Amniotic stem cell (primary cell): ENCODE data around the gene HACL1.
A peak's percentile ranks its signal among the peaks of the same experiment; 100 is the strongest.
"Not testable (repeated sequence)": the region's sequence is repeated elsewhere in the genome, so short reads cannot be mapped to it uniquely, and the experiment has no call there.

Source experiments
- DNase-seq: peaks from one replicate; lab custom pipeline; 2025; lab: John Stamatoyannopoulos, UW

Gene HACL1

DNA sequence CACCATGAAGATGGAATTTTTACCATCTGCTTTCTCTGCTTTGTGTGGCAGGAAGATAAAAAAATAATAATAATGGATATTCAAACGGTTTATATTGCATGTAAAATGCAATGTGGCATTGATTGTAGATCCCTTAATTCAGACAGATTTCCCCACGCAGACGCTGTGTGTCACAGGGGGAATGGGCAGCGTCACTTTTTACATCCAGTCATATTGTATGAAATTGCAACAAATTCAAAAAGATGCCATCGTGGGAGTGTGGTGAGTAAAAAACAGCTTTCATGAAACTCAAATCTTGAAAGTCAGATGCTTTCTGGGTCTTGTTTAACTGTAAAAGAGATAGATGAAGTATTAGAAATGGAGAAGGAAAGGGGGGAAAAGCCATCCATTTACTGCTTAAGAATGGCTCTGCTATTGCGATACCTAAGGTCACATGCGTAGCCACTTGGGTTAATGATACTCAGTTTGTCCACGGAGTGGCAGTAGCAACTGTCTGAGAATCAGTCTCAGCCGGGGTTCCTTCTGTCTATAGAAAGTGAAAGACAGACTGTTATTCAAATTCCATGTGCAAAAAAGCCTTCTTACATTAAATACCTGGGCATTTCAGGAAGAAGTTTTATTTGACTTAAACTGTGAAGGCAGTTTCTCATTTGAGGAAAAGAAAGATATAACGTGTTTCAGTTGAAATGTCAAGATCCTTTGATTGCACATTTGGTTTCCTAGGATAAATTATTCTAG lies 28.7 kb upstream of the HACL1 start:
- DNase-seq, result peak; percentile 89

- DNase-seq, result no peak
Observed at GRCh38 chr3:15628967-15629366, 27.6 kb upstream of the HACL1 start.

DNA sequence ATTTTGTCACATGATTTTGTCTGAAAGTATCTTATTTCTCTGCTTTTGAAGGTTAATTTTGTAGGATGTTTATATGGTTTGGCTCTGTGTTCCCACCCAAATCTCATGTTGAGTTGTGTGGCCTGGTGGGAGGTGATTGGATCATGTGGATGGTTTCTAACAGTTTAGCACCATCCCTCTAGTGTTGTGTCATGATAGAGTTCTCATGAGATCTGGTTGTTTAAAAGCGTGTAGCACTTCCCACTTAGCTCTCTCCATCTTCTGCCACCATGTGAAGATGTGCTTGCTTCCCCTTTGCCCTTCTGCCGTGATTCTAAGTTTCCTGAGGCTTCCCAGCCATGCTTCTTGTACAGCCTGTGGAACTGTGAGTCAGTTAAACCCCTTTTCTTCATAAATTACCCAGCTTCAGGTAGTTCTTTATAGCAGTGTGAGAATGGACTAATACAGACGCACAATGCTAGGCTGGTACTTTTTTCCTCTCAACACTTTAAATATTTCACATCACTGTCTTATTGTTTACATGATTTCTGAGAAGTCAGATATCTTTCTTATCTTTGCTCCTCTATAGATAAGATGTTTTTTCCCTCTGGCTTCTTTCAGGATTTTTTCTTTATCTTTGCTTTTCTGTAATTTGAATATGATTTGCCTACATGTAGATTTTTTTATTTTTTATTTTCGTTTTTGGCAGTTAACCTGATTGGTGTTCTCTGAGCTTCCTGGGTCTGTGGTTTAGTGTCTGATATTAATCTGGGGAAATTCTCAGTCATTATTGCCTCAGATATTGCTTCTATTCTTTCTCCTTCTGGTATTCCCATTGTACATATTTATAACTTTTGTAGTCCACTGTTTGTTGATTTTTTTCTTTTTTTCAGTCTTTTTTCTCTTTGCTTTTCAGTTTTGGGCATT lies 22.4 kb upstream of the HACL1 start:
- DNase-seq, result no peak

- not testable (repeated sequence) for DNase-seq
Observed at GRCh38 chr3:15619659-15620464, 18.5 kb upstream of the HACL1 start.

DNA sequence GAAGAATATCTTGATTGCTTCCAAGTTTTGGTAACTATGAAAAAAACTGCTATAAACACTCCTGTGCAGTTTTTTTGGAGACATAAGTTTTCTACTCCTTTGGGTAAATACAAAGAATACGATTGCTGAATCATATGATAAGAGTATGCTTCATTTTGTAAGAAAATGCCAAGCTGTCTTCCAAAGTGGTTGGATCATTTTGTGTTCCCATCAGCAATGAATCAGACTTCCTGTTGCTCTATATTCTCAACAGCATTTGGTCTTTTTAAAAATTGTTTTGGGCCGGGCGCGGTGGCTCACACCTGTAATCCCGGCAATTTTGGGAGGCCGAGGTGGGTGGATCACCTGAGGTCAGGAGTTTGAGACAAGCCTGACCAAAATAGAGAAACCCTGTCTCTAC lies 14.7 kb upstream of the HACL1 start:
- no peak for DNase-seq

DNA sequence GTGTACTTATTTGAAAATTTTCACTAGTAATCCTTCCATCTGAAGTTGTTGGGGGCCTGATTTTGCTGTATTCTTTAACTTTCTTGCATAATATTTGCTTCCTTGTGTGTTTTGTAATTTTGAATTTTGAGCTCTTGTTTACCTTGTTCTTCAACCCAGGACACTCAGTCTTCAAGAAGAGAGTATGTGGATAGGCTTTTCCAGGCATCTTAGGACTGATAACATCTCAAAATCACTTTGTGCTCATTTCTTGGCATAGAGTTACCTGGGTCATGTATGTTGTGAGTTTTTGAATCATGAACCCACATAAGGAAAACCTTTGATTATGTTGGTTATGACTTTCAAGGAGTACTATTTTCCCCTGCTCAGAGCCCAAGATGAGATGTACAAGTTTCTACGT lies 13.6 kb upstream of the HACL1 start:
- no peak for DNase-seq

- no peak for DNase-seq
Observed at GRCh38 chr3:15612001-15612400, 10.6 kb upstream of the HACL1 start.

DNA sequence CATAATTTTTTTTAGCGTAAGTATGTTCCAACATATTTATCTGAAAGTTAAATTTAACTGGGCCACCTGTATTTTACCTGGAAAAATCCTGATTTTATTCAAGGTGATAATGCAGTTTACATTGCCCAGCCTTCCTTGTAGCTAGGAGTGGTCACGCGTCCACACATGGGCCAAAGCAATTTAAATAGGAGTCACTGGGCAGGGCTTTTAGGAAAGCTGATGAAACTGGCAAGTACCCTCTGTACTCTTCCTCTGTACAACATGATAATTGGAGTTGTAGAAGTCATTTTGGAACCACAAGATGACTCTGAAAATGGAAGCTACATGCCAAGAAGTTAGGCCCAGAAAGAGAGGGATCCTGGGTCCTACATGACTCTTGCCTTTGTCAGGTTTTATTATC lies 9.6 kb upstream of the HACL1 start:
- no peak for DNase-seq

GRCh38 chr3:15610082-15610759 lies 8.9 kb upstream of the HACL1 start:
- no peak for DNase-seq

DNA sequence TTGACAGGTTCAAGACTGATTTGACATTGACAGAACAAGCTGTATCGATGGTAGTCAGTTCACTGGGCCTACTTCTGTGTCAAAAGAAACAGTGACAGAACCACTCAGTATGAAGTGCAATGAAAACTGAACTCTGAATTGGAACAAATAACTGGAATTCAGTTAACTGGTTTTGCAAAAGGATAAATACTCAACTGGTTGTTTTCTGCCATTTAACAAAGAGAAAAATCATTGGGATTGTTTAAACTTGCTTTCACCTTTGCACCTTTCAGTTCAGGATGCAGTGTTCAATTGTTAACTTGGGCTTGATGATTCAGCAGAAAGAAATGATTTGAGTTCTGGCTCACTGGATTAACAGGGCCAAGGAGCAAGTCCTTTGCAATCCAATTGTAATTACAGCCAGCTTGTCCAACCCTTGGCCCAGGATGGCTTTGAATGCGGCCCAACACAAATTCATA lies 5.1 kb upstream of the HACL1 start:
- DNase-seq, result no peak

DNA sequence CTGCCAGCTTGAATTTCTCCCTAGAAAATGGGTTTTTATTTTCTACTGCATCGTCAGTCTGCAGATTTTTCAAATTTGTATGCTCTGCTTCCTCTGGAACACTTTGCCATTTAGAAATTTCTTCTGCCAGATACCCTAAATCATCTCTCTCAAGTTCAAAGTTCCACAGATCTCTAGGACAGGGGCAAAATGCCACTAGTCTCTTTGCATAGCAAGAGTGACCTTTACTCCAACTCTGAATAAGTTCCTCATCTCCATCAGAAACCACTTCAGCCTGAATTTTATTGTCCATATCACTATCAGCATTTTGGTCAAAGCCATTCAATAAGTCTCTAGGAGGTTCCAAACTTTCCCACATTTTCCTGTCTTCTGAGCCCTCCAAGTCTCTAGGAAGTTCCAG lies 3.2 kb upstream of the HACL1 start:
- not testable (repeated sequence) for DNase-seq

DNA sequence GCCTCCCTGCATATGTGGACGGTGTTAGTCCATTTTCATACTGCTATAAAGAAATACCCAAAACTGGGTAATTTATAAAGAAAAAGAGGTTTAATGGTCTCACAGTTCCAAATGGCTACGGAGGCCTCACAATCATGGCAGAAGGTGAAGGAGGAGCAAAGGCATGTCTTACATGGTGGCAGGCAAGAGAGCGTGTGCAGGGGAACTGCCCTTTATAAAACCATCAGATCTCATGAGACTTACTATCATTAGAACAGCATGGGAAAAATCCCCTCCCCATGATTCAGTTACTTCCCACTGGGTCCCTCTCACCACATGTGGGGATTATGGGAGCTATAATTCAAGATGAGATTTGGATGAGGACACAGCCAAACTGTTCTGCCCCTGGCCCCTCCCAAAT lies 1.4 kb upstream of the HACL1 start:
- DNase-seq, result not testable (repeated sequence)

DNA sequence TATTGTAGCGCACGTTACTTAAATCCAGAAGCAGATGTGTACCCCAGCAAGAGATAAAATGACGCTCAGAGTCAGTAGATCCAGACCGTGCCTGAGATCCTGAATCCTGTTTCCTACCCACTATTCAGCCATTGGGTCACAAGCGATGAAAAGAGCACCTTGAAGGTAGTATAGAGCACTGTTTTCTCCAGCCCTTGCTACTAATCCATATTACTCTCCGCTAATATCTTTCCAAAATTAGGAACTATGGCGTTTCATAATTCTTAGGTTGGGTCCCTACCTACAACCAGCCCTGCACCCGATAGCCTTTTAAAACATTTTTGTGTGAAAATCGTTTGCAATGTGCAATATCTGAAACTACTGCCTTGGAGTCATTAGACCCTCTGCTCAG lies 772 bp upstream of the HACL1 start:
- DNase-seq, result no peak

GRCh38 chr3:15601046-15601398 lies 347 bp downstream of the HACL1 start:
- DNase-seq, result no peak

- no peak for DNase-seq
Observed at GRCh38 chr3:15595955-15596354, 5.4 kb downstream of the HACL1 start.

DNA sequence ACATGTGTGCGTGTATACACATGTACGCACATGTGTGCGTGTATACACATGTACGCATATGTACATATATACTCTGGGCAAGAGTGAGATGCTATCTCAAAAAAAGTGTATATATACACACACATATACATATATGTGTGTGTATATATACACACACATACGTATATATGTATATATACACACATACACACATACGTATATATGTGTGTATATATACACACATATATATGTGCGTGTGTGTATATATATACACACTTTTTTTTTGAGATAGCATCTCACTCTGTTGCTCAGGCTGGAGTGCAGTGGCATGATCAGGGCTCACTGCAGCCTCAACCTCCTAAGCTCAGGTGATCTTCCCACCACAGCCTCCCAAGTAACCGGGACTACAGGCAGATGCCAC lies 8.4 kb downstream of the HACL1 start:
- no peak for DNase-seq

- DNase-seq, result no peak
Observed at GRCh38 chr3:15591928-15592327, 9.4 kb downstream of the HACL1 start.

DNA sequence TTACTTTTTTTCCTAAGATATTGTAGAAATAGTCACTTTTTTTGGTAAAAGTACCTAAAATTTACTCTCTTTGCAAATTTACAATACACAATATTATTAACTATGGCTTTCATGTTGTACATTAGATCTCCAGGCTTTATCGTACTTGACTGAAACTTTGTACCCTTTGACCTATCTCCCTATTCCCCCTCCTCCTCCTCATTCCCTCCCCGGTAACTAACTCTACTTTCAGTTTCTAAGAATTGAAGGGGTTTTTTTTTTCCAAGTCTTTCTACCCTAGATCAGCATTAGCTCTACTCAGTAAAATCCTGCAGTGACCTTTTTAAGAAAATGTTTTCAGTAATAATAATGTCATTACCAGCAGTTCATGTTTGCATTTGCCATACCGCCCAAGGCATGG lies 10.1 kb downstream of the HACL1 start:
- no peak for DNase-seq

GRCh38 chr3:15585111-15585845 lies 16.1 kb downstream of the HACL1 start:
- no peak for DNase-seq

- DNase-seq, result no peak
Observed at GRCh38 chr3:15581471-15582394, 19.6 kb downstream of the HACL1 start.
